GM19467 (cell line): Measurements from ENCODE around the gene DLGAP5.

Experiments
- ATAC-seq: cut with Tn5 transposase; IDR thresholded peaks from one replicate; pipeline ENCODE4 v1.9.1; 2021; ENCODE audit warnings: mild to moderate bottlenecking, moderate library complexity; ENCODE audit not compliant: unreplicated experiment

The DLGAP5 gene

DNA sequence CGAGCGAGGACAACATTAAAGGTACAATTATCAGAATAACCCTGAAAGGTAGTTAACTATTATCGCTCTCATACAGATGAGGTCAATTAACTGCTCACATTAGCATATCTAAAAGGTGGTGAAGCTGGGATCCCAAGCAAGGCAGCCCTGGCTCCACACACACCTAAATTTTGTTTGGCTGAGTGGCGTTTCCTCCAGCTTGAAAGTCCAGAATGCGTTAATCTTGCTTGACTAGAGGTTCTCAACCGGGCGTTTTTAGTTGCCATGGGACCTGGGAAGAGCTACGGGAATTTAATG lies 531 bp downstream of the DLGAP5 start:
- ATAC-seq = no peak

DNA sequence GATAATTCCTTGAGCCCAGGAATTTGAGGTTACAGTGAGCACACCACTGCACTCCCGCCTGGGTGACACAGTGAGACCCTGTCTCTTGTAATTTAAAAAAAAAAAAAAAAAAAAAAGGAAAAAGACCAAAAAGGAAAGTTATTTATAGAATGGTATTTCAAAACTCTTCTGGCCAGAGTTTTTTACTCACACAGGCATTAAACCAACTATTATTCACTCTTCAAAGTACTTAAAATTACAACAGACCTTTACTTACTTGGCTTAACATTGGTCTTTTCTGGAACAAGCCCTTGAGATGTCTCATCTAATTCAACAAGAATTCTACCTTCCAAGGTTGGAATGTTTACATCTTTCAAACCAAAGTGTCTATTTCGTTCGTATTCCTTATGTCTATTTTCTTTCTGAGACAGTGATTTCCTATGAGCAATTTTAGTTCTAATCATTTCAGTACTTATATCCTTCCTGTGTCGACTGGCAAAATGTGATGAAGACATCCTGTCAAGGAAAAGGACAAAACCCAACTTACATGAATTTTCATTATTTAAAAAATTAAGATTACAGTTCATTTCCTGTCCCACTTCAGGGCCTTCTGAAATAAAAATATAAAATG lies 2.6 kb downstream of the DLGAP5 start:
- ATAC-seq = no peak

DNA sequence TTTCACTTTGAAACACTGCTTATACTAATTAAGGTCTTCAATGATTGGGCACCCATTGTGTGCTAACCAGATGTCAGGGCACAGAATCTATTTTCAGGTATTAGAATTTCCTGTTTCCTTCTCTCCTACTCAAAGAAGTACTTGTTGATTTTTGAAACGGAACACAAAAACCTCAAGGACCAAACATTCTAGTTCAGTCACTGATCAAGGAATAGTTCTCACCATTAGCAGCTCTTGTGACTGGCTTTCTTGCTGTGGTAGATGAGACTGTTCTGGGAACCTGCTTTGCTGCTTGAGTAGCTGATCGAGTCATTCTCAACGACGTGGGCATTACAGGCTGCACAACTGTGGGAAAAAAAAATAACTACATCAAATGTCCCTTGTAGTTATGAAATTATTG lies 11.0 kb downstream of the DLGAP5 start:
- ATAC-seq = no peak

DNA sequence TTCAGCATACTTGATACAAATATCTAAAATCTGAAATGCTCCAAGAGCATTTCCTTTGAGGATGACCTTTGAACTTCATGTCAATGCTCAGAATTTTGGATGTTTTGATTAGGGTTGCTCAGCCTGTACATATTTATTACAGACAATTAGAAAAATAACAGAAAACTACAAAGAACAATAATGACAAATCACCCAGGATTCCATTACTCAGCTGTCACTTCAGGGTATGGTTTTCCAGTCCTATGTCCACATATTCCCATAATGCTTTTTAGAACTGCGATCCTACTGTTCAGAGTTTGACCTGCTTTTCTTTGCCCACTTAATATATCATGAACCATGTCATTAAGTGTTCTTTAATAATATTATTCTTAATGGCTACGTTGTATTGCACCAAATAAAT lies 11.4 kb downstream of the DLGAP5 start:
- ATAC-seq = no peak

DNA sequence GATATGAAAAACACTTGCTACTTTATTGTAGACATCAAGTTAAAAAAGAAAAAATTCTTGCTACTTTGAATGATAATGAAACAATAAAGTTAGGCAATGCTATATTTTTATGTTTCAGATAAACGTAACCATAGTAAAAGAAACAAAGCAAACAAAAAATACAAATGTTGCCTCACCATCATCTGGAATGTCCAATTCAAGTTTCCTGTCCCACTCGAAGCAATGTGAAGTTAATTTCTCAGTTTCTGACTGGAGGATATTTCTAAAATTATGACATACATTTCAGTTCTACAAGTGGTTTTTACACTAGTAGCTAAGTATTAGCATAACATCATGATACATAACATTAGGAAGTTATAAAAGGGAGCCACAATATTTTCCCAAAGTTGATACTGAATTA lies 20.9 kb downstream of the DLGAP5 start:
- no peak for ATAC-seq

DNA sequence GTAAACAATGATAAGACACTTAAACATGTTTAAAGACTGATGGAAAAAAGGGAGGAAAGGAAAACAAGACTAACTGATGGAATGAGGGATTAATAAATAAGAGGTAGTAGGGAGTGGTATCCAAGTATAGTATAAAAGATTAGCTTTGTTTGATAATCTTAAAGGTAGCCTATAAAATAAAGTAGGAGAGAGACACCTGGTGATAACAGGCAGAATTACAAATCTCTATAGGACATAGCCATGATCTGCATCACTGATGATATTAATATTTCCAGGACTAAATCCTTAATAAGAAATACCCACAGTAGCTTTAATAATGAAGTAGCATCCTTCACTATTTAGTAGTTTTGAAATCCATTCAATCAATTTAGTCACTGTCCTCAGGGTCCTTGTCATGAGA lies 30.4 kb downstream of the DLGAP5 start:
- no peak for ATAC-seq

DNA sequence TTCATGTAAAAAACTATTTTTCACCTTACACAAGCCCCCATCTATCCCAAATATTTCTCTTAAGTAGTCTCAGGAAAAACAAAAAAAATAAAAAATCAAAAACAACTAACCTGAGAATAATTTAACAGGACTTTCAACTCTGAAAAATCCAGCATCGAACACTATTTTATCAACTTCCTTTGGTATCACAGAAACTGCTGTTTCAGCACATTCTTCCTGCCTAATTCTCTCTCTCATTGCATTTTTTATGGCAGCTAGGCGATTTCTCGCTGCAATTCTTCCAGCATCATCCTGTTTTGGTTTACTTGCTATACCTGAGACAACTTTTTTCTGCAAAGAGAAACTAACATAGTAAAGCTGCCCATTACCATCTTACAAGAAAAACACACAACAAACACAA lies 33.0 kb downstream of the DLGAP5 start:
- ATAC-seq = no peak

DNA sequence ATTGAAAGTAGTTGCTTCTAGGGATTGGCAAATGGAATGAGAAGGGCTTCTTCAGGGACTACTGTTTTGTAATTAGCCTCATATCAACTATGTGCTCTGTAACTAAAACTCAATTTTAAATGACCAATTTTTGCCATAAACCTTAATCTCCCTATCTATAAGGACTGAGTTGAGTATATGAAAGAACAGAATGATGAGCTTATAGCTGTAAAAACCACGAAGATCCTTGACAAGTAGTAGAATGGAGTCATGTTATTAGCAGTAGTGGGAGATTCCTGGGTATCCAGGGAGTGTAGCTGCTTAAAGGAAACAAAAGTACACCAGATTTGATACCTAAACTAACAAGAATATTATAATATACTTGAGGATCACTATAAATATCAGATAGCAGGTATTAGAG lies 34.3 kb downstream of the DLGAP5 start:
- ATAC-seq = no peak

DNA sequence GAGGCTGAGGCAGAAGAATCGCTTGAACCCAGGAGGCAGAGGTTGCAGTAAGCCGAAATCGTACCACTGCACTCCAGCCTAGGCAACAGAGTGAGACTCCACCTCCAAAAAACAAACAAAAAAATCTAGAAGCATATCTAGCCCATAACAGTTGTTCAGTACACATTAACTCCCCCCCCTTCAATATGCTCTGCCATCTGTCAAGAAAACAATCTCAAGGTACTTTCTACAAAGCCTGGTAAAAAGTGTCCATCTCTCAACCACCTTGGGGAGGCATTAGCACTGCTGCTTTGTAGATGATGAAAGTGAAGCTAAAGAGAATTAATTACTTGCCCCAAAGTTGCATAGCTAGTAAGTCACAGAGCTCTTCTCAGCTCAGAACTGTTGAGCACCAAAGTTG lies 37.4 kb downstream of the DLGAP5 start:
- ATAC-seq = no peak

DNA sequence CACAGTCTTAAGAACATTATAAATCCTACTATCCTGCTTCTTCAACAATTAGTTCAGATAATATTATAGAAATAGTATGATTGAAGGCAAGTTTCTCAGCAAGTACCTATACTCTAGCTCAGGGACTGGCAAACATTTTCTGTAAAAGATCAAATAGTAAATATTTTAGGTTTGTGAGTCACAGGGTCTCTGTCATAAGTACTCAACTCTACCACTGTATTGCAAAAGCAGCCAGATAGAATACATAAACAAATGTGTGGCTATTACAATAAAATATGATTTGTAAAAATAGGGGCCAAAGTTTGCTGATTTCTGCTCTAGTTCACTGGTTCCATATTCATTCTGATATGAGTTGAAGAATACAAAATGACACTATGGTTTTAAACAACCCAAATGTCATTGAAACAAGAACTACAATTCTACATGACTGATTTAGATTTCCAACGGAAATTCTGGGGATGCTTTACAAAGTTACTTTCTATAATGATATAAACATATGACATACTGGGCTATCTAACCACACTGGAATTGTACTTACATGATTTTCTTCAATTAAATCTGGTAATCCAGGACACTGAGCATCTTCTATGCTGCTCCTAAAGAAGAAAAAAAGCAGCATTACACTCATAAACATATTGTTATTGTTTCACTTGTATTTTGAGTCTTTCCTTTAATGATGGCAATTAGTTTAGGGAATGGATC lies 39.2 kb downstream of the DLGAP5 start:
- no peak for ATAC-seq

DNA sequence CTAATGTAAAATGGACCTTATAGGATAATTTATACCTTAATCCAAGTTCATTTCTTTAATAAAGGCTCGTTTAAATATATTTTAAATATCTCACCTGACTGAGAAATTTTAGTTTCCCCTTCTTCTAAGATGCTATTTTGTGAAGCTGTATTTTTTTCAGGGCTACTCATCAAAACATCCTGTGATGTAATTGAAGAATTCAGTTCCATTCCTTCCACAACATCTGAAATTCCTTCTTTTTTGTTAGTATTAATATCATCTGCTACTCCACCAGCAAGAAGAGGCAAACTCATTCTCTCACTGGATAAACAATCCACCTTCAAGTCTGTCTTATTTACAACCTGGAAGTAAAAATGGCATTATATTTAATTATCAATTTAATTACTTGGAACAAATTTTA lies 39.8 kb downstream of the DLGAP5 start:
- no peak for ATAC-seq

DNA sequence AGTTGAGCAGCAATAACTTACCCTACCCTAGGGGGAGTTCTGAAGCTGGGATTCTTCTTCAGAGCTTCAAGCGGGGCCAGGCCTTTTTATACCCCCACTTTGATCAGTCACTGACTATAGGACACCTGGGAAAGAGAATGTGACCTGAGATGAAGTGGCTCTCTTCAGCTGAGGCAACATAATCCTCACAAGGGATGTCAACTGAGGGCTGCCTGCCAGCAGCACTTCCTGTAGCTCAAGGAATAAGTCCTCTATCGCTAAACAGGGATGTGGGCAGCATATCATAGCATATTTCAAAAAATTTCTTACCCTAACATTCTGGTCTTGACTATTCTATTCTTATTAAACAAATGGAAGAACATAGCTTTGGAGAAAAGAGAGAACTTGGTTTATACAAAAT lies 45.0 kb downstream of the DLGAP5 start:
- ATAC-seq = no peak

DNA sequence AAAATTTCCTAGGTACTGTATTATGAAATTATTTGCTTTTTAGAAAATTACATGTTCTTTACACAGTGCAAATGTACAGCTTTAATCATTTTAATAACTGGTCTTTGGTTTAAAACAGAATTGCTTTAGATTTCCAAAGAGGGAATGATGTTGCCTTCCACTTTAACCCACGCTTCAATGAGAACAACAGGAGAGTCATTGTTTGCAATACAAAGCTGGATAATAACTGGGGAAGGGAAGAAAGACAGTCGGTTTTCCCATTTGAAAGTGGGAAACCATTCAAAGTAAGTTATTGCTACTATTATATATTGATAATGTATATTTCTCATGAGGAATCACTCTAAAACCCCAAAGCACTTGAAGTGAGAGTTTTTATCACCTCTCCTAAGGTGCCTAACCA lies 48.9 kb downstream of the DLGAP5 start:
- ATAC-seq = no peak

DNA sequence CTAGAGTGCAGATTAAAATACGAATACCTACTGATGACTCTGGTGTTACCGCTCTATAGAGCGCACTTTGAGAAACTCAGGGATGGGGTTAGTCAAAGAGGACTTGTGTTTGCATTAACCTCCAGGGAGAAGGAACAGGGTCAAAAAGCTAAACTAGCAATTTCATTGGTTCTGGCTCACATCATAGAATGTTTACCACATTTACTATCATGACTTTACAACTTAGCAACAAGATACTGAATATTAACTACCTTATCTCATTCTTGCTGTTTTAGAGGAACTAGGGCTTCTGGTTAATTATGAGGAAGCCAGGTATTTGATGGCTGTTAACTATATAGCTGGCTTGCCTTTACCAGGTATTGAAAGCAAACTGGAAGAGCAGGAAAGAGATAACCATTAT lies 49.6 kb downstream of the DLGAP5 start:
- ATAC-seq = no peak

DNA sequence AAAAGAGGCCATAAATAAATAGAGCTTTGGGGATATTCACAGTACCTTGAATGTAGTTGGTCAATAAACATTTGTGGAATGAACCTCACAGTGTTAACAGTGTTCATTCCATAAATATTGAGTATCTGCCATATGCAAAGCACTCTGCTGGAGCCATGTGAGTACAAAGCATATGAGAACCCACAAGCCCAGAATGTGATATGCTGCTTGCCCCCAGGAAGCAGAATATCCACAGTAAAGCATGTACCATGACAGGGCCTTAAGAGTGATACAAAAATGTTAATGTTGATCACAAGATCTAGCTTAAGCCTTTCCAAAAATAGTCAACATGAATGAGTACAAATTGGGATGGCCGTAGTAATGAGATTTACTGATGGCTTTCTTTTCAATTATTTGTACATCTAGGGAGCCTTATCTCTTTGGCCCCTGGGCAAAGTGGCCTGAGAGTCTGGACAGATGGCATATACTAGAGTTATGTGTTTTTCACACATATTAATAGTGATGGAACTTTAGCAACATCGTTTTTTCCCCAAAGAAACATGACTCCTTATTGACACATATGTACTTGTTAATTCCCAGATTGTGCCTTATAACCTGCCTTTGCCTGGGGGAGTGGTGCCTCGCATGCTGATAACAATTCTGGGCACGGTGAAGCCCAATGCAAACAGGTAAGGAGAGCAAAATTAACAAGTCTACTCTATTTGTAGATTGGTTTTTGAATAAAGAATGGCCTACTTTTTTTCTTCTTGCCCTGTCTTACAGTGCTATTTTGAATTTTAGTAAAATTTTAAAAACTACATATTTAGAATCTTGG lies 51.5 kb downstream of the DLGAP5 start:
- ATAC-seq = no peak

DNA sequence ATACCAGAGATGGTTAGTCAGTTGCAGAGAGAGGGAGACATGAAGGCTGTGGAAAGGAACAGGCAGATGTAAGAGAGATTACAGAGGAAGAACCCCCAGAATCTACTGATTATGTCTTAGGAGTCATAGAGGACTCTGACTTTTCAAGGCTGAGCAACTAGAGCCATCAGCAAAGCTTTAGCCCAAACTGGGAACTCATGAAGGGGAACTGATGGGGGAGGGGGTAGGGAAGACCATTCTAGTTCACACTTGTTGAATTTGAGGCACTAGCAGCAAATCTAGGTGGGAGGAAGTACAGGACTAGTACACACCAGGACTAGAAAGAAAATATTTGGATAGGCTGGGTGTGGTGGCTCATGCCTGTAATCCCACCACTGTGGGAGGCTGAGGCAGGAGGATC lies 52.2 kb downstream of the DLGAP5 start:
- ATAC-seq = no peak

DNA sequence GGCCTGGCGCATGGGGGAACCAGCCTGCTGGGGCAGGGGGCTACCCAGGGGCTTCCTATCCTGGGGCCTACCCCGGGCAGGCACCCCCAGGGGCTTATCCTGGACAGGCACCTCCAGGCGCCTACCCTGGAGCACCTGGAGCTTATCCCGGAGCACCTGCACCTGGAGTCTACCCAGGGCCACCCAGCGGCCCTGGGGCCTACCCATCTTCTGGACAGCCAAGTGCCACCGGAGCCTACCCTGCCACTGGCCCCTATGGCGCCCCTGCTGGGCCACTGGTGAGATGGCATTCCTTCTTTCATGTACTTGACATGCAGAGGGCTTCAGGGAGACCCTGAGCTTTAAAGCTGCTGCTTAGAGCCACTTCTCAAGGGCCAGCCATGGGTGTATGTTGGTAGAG lies 53.3 kb downstream of the DLGAP5 start:
- no peak for ATAC-seq

DNA sequence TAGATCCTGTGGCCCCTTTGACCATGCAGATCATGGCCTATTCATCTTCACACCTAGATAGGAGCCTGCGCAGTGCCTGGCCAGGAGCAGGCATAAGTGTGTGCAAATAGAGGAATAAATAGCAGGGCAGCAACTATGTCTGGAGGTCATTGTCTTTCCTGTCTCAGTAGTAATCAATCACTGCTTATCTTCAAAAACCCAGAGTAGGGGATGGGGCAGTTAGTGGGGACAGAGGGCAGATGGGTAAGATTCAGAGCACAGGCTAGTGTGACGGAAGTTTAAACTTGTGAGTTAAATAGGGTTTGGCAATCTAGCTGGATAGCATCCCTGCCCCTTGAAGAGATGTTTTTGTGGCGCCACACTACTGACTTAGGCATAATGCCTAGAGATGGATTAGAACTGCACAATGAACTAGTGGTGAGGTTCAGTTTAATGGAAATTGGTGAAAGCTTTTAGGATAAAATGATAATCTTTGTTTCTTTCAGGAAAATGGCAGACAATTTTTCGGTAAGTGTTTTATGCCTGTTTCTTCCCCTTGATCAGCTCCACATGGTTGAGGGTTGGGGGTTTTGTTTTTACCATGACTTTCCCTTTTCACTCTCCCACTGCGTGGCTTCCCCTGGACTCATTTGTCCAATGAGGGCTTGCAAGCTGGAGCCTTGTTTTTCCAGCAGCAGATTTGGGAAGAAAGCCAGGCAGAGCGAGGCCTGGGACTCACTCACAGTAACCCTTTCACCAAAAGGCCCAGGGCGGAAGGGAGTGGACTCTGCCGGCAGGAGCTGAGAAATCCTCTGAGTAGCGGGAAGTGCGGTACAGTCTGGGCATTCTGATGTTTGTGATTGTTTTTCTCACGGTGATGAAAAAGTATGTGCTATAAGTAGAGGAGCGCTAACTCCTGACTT lies 54.2 kb downstream of the DLGAP5 start:
- no peak for ATAC-seq

DNA sequence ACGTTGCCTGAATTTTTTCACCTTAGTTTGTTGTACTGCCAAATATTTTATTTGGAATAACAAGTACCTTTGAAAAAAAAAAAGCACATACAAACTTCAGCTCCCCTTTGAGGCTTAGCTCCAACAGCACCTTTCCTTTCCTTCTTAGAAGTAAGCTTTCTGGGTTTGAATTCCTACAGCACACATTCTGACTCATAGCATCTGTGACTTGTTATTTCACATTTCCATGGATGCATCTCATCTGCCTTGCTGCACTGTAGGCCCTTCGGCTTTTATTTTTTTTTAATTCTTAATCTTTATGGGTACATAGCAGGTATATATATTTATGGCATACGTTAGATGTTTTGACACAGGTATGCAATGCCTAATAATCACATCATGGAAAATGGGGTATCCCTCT lies 55.1 kb downstream of the DLGAP5 start:
- ATAC-seq = no peak

DNA sequence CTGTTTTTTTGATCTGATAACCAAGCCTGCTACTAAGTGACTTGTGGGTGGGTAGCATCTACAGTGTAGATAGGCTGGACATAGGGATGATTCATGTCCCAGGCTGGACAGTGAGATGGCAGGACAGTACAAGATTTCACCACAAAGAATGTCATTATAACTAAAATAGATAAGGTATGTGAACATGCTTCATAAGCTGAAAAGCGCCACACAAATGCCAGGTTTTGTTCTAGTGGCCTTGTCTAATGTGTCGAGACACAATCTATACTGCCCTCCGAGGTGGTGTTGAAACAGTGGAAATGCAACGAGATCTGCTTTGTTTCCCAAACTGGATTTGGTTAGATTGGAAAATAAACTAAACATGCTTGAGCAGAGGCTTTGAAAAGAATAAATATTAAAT lies 58.0 kb downstream of the DLGAP5 start:
- ATAC-seq = no peak

DNA sequence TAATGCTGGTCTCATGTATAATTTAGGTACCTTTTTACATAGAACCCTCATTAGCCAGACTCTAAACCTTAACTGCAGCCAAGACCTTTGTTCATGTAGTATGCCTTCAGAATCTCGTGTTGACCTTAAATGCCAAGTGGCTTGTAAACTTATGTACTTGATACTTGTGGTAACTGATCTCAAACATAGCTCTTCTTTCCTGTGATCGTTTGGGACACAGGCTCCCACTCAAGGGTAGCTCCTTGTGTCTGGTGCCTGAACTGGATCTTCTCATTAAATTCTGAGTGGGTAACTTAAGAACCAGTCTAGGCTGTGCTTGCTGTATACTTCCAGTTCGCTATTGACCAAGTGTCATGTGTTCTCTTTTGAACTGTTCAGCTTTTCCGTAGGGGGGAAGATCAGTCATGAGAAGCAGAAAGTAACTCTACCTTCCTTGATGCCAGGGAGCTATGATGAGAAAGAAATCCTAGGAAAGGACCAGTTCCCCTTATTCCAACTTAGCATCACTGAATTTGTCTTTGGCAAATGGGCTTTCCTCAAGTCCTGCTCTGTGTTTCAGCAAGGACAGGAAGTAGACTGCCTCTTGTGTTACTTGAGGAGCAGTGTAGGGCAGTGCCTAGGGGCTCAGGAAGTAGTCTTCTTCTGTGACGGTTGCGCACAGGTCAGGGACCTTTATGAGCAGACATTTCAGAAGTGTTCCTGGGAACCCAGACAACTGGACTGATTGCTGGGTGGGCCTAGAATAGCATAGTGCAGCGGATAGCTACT lies 59.8 kb downstream of the DLGAP5 start:
- ATAC-seq = no peak
